HepG2 (cell line): ENCODE data around the gene NFASC.

Source experiments
- CHD2 ChIP-seq: IDR thresholded peaks from 2 replicates; pipeline ENCODE4 v1.6.1; 2011; ENCODE audit warnings: low read depth, low read length, improper control_type of control experiment
- FOXA3 ChIP-seq: IDR thresholded peaks from 2 replicates; pipeline ENCODE4 v1.6.1; 2016; ENCODE audit warnings: missing genetic modification reagents, missing compliant biosample characterization
- POLR2A ChIP-seq, 2 experiments: IDR thresholded peaks; 2 replicates each; pipeline ENCODE4 v1.6.1; 2011; ENCODE audit warnings: low read depth in 2 of 2, low read length in 2 of 2, mild to moderate bottlenecking in 1 of 2, moderate library complexity in 1 of 2; ENCODE audit not compliant: insufficient read depth in 1 of 2
- SIN3A ChIP-seq: IDR thresholded peaks from 2 replicates; pipeline ENCODE4 v1.6.1; 2011; ENCODE audit warnings: low read depth, mild to moderate bottlenecking, control low read depth, low read length, borderline replicate concordance
- TOE1 ChIP-seq: sonication (generic); formaldehyde crosslinking; IDR thresholded peaks from 2 replicates; pipeline ENCODE4 v1.4.0; 2020; ENCODE audit warnings: mild to moderate bottlenecking, missing genetic modification reagents
- ZMYM2 ChIP-seq: sonication (generic); formaldehyde crosslinking; IDR thresholded peaks from 2 replicates; pipeline ENCODE4 v1.8.0; 2022; ENCODE audit warnings: mild to moderate bottlenecking, missing genetic modification reagents
- TF ChIP-seq, protein P1 (sequence below): IDR thresholded peaks from 2 replicates; pipeline ENCODE4 v1.6.1; 2012; ENCODE audit warnings: inconsistent platforms
- TF ChIP-seq, protein P2 (sequence below): sonication (generic); formaldehyde crosslinking; IDR thresholded peaks from 2 replicates; pipeline ENCODE4 v1.4.0; 2020; ENCODE audit warnings: mild to moderate bottlenecking, missing genetic modification reagents, borderline replicate concordance

- TF ChIP-seq FOXA3 (CRISPR knock-in tag) (no peak), ZMYM2 (CRISPR knock-in tag) (no peak), SIN3A (no peak), TOE1 (CRISPR knock-in tag) (no peak), CHD2 (no peak), POLR2A (IDR thresholded peaks at IDR 0.05; ENCODE audit: insufficient read depth in 1 of 2, low read depth in 2 of 2, low read length in 2 of 2) (no peak)
- TF ChIP-seq, protein P1, sequence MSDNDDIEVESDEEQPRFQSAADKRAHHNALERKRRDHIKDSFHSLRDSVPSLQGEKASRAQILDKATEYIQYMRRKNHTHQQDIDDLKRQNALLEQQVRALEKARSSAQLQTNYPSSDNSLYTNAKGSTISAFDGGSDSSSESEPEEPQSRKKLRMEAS: no peak
- TF ChIP-seq, protein P2, sequence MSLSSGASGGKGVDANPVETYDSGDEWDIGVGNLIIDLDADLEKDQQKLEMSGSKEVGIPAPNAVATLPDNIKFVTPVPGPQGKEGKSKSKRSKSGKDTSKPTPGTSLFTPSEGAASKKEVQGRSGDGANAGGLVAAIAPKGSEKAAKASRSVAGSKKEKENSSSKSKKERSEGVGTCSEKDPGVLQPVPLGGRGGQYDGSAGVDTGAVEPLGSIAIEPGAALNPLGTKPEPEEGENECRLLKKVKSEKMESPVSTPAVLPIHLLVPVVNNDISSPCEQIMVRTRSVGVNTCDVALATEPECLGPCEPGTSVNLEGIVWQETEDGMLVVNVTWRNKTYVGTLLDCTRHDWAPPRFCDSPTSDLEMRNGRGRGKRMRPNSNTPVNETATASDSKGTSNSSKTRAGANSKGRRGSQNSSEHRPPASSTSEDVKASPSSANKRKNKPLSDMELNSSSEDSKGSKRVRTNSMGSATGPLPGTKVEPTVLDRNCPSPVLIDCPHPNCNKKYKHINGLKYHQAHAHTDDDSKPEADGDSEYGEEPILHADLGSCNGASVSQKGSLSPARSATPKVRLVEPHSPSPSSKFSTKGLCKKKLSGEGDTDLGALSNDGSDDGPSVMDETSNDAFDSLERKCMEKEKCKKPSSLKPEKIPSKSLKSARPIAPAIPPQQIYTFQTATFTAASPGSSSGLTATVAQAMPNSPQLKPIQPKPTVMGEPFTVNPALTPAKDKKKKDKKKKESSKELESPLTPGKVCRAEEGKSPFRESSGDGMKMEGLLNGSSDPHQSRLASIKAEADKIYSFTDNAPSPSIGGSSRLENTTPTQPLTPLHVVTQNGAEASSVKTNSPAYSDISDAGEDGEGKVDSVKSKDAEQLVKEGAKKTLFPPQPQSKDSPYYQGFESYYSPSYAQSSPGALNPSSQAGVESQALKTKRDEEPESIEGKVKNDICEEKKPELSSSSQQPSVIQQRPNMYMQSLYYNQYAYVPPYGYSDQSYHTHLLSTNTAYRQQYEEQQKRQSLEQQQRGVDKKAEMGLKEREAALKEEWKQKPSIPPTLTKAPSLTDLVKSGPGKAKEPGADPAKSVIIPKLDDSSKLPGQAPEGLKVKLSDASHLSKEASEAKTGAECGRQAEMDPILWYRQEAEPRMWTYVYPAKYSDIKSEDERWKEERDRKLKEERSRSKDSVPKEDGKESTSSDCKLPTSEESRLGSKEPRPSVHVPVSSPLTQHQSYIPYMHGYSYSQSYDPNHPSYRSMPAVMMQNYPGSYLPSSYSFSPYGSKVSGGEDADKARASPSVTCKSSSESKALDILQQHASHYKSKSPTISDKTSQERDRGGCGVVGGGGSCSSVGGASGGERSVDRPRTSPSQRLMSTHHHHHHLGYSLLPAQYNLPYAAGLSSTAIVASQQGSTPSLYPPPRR: no peak
These were observed 201.1 kb downstream of the NFASC start for GRCh38 chr1:205071801-205072200.
